Dendritic cell treated with granulocyte-macrophage colony-stimulating factor and Interleukin-4, amounts not matched to agents 40 ng/mL and 50 ng/mL, for 4 days (primary cell): Measurements from ENCODE around the gene GAD1.

Experiments
- H3K27ac Mint-ChIP-seq: one replicate; pipeline ENCODE4 v1.8.0; 2022; ENCODE audit warnings: mild to moderate bottlenecking, mixed read lengths
- H3K27me3 Mint-ChIP-seq: one replicate; pipeline ENCODE4 v1.8.0; 2022; ENCODE audit warnings: mild to moderate bottlenecking, mixed read lengths
- H3K36me3 Mint-ChIP-seq: one replicate; pipeline ENCODE4 v1.8.0; 2022; ENCODE audit warnings: low read depth, mixed read lengths
- H3K4me1 Mint-ChIP-seq: one replicate; pipeline ENCODE4 v1.8.0; 2022; ENCODE audit warnings: low read depth, mixed read lengths
- H3K4me3 Mint-ChIP-seq: one replicate; pipeline ENCODE4 v1.8.0; 2022; ENCODE audit warnings: mild to moderate bottlenecking, moderate library complexity, mixed read lengths
- H3K9me3 Mint-ChIP-seq: one replicate; pipeline ENCODE4 v1.8.0; 2022; ENCODE audit warnings: mixed read lengths
- intact Hi-C: fragments of 100-400 bp; cut with micrococcal nuclease; formaldehyde crosslinking; loops from one replicate; pipeline ENCODE4 v1.15.0; 2022

GAD1 gene

DNA sequence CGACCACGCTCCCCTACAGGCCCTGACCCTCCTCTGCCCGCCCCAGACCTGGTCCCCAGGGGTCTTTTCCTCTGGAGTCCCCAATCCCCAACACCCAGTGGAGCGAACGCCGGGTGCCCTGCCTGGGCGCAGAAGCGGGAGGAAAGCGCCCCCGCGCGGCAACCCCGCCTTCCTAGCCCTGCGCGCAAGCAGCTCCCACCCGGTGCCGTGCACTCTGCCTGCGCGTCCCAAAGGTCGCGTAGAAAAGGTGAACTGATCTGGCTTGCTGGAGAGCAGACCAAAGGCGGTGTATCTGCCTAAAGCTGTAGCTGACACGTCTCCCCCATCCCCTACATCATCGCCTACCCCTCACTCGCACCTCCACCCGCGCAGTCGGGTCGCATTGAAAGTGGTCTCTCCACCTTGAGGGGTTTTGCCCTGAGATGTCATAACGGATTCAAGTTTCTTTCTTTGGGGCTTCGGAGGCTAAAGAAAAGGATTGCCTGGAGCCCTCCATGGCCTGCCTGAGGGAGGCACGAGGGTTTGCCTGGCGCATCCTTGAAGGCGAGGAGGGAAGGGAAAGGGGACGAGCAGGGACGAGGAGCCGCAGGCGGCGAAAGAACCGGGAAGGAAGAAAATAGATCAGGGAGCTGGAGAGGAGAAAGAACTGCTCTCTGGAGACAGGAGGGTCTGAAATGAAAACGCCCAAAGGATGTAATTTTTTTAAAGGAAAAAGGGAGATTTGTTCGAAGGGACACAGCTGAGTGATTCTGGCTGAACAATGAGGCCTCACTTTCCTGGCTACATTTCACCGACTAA lies 5.8 kb downstream of the GAD1 start:
- intact Hi-C loops: no loop called here
- no peak overlapping the region for H3K4me3 Mint-ChIP-seq
- H3K27me3 Mint-ChIP-seq: peaks cover 96% of the 10 kb centered on the region
- no peak overlapping the region for H3K27ac Mint-ChIP-seq
- no peaks in the 10 kb centered on the region for H3K36me3 Mint-ChIP-seq
- peaks cover 46% of the 10 kb centered on the region for H3K4me1 Mint-ChIP-seq
- H3K9me3 Mint-ChIP-seq: no peaks in the 10 kb centered on the region

DNA sequence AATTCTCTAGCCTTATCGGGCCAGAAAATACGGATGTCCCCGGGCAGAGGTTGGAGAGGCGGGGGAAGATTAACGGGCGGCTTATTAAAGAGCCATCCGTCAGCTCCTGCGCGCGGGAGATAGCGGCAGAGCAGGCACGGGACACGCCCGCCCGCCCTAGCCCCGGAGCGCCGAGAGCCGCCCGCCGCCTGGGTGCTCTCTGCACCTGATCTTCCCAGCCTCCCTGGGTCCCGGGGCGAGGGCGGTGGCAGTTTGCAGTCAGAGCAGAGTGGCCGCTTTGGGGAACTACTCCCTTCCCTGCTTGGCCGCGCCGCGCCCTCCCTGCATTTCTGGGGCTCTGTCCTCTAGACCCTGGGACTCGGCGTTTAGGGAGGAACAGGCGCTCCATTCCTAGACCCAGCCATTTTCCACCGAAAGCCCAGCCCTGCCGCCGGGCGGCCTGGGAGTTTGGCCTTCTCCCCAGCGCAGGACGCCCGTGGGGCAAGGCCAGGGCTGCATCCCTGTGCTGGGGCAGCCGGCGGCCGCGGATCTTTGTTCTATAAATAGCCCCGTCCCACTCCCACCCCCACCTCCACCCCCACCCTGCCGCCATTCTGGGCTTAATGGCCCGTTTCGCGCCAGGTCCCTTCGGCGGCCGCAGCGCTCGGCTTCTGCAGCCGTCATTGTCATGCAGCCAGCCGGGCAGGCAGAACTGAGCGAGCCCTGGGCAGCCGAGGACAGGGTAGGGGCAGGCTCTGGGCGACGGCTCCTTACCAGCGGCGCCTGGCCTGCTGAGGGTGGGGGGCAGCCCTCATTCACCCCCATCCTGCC lies 6.6 kb downstream of the GAD1 start:
- H3K9me3 Mint-ChIP-seq: no peaks in the 10 kb centered on the region
- H3K27ac Mint-ChIP-seq: no peak overlapping the region
- H3K4me3 Mint-ChIP-seq: no peak overlapping the region
- intact Hi-C loops: no loop called here
- peaks cover 38% of the 10 kb centered on the region for H3K4me1 Mint-ChIP-seq
- peaks cover 96% of the 10 kb centered on the region for H3K27me3 Mint-ChIP-seq
- no peaks in the 10 kb centered on the region for H3K36me3 Mint-ChIP-seq

DNA sequence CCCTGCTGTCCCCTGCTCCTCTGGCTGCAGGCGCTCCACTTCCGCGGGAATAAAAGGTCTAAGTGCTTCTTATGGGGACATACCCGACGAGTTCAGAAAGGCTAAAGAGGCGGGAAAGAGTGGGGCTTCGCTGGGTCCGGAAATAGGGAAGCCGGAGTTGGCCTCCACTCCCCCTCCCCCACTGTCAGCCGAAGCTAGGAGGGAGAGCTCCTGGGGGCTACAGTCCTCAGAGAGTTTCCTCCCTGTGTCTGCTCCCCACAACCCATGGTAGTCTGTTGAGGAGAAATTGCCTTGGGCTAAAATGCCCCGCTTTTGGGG lies 7.2 kb downstream of the GAD1 start:
- no peaks in the 10 kb centered on the region for H3K36me3 Mint-ChIP-seq
- H3K27ac Mint-ChIP-seq: no peak overlapping the region
- H3K4me3 Mint-ChIP-seq: no peak overlapping the region
- peaks cover 32% of the 10 kb centered on the region for H3K4me1 Mint-ChIP-seq
- intact Hi-C loops: no loop called here
- H3K9me3 Mint-ChIP-seq: no peaks in the 10 kb centered on the region
- peaks cover 96% of the 10 kb centered on the region for H3K27me3 Mint-ChIP-seq

DNA sequence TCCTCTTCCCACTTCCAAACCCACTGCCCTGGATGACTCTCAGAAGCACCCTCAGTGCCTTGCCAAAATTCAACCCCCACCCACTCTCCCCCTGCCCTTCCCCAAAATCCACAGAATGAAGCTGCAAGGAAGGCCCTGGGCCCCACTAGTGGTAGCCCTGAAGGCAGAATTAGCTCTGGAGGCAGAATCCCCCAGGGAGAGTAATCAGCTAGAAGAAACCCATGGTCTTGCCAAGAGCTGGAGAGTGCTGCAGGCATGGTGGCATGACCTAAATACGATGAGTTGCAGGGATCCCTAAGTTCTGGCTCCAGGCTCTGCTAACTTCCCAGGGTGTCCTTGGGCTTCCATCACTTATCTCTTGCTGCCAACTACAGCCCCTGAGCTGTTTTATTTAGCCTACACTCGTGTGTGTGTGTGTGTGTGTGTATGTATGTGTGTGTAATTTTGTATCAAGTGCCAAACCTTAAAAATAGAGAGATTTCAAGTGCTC lies 7.9 kb downstream of the GAD1 start:
- H3K9me3 Mint-ChIP-seq: no peaks in the 10 kb centered on the region
- H3K27me3 Mint-ChIP-seq: peaks cover 93% of the 10 kb centered on the region
- no peak overlapping the region for H3K27ac Mint-ChIP-seq
- H3K36me3 Mint-ChIP-seq: no peaks in the 10 kb centered on the region
- H3K4me3 Mint-ChIP-seq: no peak overlapping the region
- intact Hi-C loops: no loop called here
- peaks cover 30% of the 10 kb centered on the region for H3K4me1 Mint-ChIP-seq

DNA sequence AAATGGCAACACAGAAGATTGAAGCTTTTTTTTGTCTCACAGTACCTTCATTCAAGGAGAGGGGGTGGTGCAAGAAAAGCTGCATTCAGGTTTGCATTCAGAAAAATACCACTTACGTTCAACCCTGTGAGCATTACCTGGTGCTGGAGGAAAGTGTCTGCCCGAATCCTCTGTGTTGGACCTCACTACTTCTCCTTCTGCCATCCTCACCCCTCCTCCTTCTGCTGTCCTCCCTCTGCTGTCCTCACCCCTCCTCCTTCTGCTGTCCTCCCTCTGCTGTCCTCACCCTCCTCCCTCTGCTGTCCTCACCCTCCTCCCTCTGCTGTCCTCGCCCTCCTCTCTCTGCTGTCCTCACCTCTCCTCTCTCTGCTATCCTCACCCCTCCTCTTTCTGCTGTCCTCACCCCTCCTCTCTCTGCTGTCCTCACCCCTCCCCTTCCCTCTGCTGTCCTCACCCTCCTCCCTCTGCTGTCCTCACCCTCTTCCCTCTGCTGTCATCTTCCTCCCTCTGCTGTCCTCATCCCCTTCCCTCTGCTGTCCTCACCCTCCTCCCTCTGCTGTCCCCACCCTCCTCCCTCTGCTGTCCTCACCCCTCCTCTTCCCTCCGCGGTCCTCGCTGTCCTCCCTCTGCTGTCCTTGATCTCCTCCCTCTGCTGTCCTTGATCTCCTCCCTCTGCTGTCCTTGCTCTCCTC lies 11.3 kb downstream of the GAD1 start:
- intact Hi-C loops: no loop called here
- H3K4me3 Mint-ChIP-seq: no peak overlapping the region
- no peaks in the 10 kb centered on the region for H3K9me3 Mint-ChIP-seq
- no peaks in the 10 kb centered on the region for H3K36me3 Mint-ChIP-seq
- H3K4me1 Mint-ChIP-seq: no peaks in the 10 kb centered on the region
- H3K27ac Mint-ChIP-seq: no peak overlapping the region
- peaks cover 66% of the 10 kb centered on the region for H3K27me3 Mint-ChIP-seq

DNA sequence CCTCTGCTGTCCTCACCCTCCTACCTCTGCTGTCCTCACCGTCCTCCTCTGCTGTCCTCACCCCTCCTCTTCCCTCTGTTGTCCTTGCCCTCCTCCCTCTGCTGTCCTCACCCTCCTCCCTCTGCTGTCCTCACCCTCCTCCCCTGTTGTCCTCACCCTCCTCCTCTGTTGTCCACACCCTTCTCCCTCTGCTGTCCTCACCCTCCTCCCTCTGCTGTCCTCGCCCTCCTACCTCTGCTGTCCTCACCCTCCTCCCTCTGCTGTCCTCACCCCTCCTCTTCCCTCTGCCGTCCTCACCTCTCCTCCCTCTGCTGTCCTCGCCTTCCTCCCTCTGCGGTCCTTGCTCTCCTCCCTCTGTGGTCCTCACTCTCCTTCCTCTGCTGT lies 11.8 kb downstream of the GAD1 start:
- Mint-ChIP-seq H3K4me3 (no peak overlapping the region), H3K4me1 (no peaks in the 10 kb centered on the region)

DNA sequence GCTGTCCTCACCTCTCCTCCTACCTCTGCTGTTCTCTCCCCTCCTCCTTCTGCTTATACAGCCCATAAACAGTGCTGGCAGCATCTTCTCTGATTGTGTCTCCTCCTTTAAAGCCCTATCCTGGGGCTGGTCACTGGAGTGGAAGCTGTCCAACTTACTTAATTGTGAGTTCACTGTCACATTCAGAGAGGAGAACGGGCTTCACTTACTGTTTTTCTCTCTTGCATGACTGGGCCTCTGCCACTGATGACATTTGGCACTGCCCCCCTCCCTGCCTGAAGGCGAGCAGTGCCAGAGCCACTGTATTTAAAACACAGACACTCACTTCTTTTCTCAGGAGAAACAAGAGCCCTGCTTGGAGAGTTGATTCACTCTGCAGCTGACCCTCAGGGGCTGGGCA lies 12.3 kb downstream of the GAD1 start:
- peaks cover 58% of the 10 kb centered on the region for H3K27me3 Mint-ChIP-seq
- H3K4me1 Mint-ChIP-seq: no peaks in the 10 kb centered on the region
- intact Hi-C loops: no loop called here
- H3K9me3 Mint-ChIP-seq: no peaks in the 10 kb centered on the region
- no peak overlapping the region for H3K4me3 Mint-ChIP-seq
- H3K36me3 Mint-ChIP-seq: no peaks in the 10 kb centered on the region
- H3K27ac Mint-ChIP-seq: no peak overlapping the region

More for the DNA sequence above, 11.8 kb downstream of the GAD1 start:
- Mint-ChIP-seq H3K9me3 (no peaks in the 10 kb centered on the region), H3K36me3 (no peaks in the 10 kb centered on the region), H3K27me3 (peaks cover 63% of the 10 kb centered on the region), H3K27ac (no peak overlapping the region)
- intact Hi-C loops: no loop called here

DNA sequence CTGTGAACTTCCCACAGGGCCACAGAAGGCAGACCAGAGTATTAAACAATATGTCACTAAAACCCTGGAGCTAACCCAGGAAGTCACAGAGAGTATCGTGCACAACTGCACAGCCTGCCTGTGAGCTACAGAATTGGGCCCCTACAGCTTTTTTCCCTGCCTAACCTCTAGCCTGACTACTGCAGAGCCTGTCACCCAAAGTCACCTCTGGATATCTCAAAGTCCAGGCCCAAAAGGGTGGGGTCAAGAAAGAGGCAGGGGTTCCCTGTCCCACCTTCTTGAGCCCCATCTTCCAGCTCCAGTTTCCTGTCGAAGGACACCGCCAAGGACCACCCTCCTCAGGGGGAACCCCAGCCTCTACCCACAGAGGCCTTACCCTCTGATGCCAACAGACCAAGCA lies 13.5 kb downstream of the GAD1 start:
- Mint-ChIP-seq H3K9me3 (no peaks in the 10 kb centered on the region), H3K4me1 (no peaks in the 10 kb centered on the region), H3K36me3 (no peaks in the 10 kb centered on the region), H3K27ac (no peak overlapping the region), H3K4me3 (no peak overlapping the region), H3K27me3 (peaks cover 47% of the 10 kb centered on the region)
- intact Hi-C loops: no loop called here

DNA sequence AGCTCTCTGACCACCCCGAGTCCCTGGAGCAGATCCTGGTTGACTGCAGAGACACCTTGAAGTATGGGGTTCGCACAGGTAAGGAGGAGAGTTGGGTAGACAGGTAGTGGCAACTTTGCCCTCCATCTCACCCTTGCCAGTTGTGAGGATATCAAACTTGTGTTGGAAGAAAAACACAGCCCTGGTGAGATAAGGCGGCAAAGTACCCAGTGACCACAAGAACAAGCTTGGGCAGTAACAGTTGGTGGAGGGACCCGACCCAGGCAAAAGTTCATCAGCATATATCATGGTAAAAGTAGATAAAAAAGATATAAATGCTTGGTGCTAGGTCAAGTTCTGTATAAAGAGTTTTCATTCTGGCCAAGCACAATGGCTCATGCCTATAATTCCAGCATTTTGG lies 14.4 kb downstream of the GAD1 start:
- intact Hi-C loops: no loop called here
- Mint-ChIP-seq H3K27me3 (peaks cover 38% of the 10 kb centered on the region), H3K4me1 (no peaks in the 10 kb centered on the region), H3K27ac (no peak overlapping the region), H3K36me3 (no peaks in the 10 kb centered on the region), H3K4me3 (no peak overlapping the region), H3K9me3 (no peaks in the 10 kb centered on the region)

DNA sequence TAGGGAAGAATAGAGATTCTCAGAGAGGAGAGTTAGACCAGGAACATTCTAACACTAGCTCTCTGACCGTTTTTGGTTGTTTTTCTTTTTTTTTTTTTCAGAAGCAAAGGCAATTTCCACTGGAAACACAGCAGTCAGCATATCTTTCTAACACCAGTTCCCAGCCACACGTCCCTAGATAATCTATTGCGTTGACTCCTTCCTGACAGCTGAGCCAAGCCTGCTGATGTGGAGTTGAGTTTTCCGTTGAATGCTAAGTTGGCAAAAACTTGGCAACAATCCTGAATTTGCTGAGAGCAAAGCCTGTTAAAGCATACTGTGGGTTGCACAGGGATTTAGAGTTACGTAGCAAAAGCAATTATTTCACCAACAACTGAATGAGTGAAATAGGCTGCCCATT lies 19.3 kb downstream of the GAD1 start:
- H3K36me3 Mint-ChIP-seq: no peaks in the 10 kb centered on the region
- no peaks in the 10 kb centered on the region for H3K9me3 Mint-ChIP-seq
- H3K4me3 Mint-ChIP-seq: no peak overlapping the region
- intact Hi-C loops: no loop called here
- H3K27me3 Mint-ChIP-seq: peaks cover 10% of the 10 kb centered on the region
- no peaks in the 10 kb centered on the region for H3K4me1 Mint-ChIP-seq
- H3K27ac Mint-ChIP-seq: no peak overlapping the region

DNA sequence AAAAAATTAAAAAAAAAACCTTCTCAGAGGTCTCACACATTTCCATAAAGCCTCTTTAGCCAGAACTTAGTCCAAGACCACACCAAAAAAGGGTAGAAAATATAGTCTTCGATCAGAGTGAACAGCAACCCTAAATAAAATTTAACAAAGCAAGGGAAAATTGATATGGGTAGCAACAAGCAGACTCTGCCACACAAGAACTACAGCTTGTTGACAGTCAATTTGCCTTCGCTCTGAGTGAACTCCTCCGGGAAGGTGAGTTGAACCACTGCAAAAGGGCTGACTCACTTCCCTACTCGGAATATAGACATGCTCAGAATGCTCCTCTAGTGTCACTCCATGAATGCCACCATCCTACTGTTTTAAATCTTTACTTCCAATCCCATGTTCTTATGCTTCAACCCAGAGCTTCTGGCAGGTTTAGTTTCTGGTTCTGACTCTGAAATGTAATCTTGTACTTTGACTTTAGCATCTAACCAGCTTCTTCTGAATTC lies 24.1 kb downstream of the GAD1 start:
- no peaks in the 10 kb centered on the region for H3K36me3 Mint-ChIP-seq
- intact Hi-C loops: no loop called here
- H3K27ac Mint-ChIP-seq: no peak overlapping the region
- H3K27me3 Mint-ChIP-seq: peaks cover 9% of the 10 kb centered on the region
- peaks cover 4% of the 10 kb centered on the region for H3K4me1 Mint-ChIP-seq
- H3K4me3 Mint-ChIP-seq: no peak overlapping the region
- no peaks in the 10 kb centered on the region for H3K9me3 Mint-ChIP-seq

DNA sequence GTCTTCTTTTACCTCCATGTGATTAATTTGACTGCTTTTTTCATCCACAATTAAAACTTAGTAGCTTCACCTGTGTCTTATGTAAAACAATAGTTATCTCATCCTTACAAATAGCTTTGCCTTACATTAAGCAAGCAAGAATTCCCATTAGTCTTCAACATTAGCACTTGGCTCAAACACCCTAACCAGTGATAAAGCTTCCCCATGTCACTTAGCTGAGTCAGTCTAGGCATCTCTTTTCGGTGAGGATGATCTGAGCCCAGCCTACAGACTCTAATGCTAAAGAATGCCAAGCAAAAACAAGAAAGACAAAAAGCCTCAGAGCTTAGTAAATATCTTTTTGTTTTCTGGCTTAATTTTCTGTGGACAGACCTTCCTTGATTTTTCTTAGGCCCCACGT lies 26.1 kb downstream of the GAD1 start:
- peaks cover 9% of the 10 kb centered on the region for H3K27me3 Mint-ChIP-seq
- no peaks in the 10 kb centered on the region for H3K36me3 Mint-ChIP-seq
- H3K9me3 Mint-ChIP-seq: no peaks in the 10 kb centered on the region
- H3K27ac Mint-ChIP-seq: no peak overlapping the region
- no peak overlapping the region for H3K4me3 Mint-ChIP-seq
- intact Hi-C loops: no loop called here
- peaks cover 4% of the 10 kb centered on the region for H3K4me1 Mint-ChIP-seq

DNA sequence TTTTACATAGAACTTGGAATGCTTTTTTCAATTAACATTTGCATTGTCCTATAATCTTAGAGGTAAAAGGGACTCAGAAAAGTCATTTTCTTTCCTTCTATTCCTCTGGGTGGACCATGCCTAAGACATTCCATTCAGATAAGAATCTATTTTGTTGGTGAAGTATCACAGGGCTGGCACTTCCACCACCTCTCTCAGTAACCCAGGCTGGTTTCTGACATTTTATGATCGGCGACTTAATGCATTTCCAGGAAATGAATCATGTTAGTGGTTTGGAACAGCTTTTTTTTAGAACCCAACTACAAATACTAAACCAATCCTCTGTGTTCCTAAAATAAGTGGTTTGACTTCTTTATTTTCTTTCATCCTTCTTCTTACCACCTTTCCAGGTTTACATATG lies 27.0 kb downstream of the GAD1 start:
- no peak overlapping the region for H3K27ac Mint-ChIP-seq
- peaks cover 5% of the 10 kb centered on the region for H3K27me3 Mint-ChIP-seq
- no peaks in the 10 kb centered on the region for H3K36me3 Mint-ChIP-seq
- H3K9me3 Mint-ChIP-seq: no peaks in the 10 kb centered on the region
- H3K4me3 Mint-ChIP-seq: no peak overlapping the region
- intact Hi-C loops: no loop called here
- H3K4me1 Mint-ChIP-seq: peaks cover 4% of the 10 kb centered on the region

DNA sequence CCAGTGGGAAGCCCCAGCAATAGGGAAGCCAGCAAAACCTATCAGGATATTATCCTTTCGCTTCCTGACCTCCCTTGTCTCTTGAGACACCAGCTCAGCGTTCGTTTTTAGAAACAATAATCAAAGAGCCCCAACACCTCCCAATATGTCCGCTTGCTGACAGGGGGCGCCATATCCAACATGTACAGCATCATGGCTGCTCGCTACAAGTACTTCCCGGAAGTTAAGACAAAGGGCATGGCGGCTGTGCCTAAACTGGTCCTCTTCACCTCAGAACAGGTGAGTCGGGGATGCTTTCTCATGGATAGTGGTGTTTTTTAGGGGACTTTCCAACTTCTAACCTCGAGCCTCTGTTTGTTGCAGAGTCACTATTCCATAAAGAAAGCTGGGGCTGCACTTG lies 28.7 kb downstream of the GAD1 start:
- intact Hi-C loops: no loop called here
- H3K4me3 Mint-ChIP-seq: no peak overlapping the region

More for the DNA sequence above, 28.7 kb downstream of the GAD1 start:
- no peak overlapping the region for H3K27ac Mint-ChIP-seq
- peaks cover 4% of the 10 kb centered on the region for H3K4me1 Mint-ChIP-seq
- H3K27me3 Mint-ChIP-seq: no peaks in the 10 kb centered on the region
- H3K36me3 Mint-ChIP-seq: no peaks in the 10 kb centered on the region
- no peaks in the 10 kb centered on the region for H3K9me3 Mint-ChIP-seq
